GOT3 (cell line): ENCODE results near the gene GRIP2.

Experiments used
- DNase-seq: peaks from one replicate; lab custom pipeline; 2025; ENCODE audit warnings: mixed read lengths; lab: John Stamatoyannopoulos, UW

Gene GRIP2

GRCh38 chr3:14561051-14561960, 21.2 kb upstream of the GRIP2 start:
- no peak for DNase-seq

DNA sequence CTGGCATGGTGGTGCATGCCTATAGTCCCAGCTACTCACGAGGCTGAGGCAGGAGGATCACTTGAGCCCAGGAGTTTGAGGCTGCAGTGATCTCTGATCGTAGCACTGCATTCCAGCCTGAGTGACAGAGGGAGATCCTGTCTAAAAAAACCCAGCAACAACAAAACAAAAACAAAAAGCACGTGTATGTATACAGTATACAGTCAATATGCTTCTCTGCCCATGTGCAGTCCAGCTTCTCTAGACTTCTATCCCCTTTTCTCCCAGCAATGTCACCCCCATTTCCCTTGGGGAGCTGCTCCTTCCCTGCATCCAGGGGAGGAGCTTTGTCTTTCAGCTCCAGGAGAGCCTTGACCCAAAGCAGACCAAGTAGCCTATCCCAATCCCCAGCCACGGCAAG, 20.0 kb upstream of the GRIP2 start:
- no peak for DNase-seq

GRCh38 chr3:14558029-14558428, 17.9 kb upstream of the GRIP2 start:
- DNase-seq = no peak

- DNase-seq = no peak
These were observed 15.7 kb upstream of the GRIP2 start for GRCh38 chr3:14555835-14556234.

- DNase-seq = no peak
These were observed 14.6 kb upstream of the GRIP2 start for GRCh38 chr3:14554715-14555114.

DNA sequence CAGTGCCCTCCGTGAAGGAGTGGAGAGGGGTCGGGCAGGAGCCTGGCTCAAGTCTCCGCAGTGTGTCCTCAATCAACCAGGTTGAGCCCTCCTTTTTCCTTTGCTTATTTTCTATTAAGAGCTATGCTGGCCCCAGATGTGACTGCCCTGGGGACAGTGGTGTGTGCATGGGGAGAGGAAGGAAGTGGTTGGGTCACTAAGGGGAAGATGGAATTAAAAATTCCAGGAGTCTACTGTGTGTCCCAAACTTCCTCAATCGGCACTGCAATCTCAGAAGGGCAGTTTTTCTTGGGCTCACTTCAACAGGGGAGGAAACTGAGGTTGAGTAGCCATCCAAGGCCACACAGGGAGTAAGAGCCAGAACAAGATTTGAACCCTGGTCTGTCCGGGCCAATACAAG, 13.7 kb upstream of the GRIP2 start:
- DNase-seq = no peak

GRCh38 chr3:14552717-14553116, 12.6 kb upstream of the GRIP2 start:
- no peak for DNase-seq

GRCh38 chr3:14552041-14552648, 12.0 kb upstream of the GRIP2 start:
- no peak for DNase-seq

DNA sequence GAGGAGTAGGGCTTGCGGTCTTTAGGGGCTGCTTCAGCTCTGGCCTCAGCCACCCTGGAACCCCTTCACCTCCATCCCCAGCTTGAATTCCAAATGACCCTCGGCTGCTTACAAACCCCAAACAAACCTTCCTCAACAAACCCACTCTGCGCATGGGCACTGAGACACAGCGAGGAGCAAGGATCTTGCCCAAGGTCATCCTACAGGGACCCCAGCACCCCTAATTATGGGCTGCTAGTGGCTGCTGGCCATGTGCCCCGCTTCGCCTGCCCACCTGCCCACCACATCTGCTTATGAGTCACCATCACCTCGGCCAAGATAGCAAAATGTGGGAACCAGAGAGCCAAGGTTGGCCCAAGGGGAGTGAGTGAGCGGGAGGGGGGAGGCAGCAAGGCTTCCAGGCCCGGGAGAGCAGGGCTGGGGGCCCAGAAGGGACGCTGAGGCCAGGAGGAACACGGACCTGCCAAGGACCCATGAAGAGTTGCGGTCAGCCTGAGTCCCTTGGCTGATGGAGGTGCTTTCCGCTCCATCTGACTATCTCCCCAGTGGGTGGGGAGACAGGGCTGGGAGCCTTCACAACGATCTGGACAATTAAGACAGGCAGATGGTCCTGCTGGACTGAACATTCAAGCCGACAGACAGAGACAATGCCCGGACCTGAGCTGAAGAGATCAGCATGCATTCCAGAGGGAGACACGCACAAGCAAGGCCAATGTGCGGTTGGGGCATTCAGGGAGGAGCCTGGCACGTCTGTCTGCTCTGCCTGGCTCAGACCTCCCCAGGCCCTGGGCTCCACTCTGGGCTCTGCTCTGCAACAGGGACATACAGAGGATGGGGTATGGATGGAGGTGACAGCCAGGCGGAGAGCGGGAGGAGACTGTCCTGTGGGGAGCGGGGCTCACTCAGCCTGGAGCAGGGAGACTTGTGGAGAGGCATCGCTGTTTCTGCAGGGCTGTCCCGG, 10.8 kb upstream of the GRIP2 start:
- no peak for DNase-seq

DNA sequence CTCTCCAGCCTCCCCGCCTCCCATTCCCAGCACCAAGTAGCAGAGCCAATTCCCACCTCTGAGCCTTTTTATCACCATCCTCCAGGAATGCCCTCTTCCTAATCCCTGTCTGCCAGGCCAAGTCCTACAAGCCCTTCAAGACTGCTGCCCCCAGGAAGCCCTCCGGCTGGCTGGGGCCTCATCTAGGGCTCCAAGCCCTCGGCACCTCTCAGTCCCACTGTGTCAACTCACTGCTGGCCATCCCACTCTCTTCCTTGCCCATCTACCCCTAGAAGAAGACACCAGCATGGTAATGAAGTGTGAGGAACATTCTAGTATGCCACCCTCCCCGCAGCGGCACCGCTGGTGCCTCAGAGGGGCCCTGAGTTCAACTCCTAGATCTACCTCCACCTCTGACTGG, 10.0 kb upstream of the GRIP2 start:
- DNase-seq = no peak

DNA sequence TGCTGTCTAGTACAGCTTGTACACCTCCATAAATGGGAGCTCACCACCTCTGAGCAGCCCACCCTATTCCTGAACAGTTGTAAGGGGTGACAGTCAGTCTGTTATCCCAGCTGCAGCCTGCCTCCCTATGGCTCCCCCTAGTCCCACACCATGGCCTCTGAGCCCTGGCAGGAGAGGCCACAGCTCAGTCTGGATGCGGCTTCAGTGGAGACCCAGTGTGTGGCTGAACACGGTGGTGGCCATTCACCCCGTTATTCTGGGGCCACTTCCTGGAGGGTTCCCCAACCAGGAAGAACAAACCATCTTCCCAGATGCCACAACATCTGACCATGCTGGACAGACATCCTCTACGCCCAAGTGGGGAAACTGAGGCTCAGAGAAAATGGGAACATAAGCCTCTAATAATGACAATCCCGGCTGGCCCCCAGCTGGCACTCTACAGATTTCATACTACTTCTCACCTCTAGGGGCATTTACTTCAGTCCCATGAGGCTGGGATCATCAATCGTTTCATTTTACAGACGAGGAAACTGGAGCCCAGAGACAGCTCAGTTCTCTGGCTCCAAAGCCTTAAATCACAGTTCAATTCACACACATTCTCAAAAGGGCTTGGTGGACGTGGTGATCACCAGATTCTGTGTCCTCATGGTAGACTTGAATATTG, 9.2 kb upstream of the GRIP2 start:
- no peak for DNase-seq

GRCh38 chr3:14548321-14548729, 8.2 kb upstream of the GRIP2 start:
- no peak for DNase-seq

GRCh38 chr3:14547693-14548092, 7.6 kb upstream of the GRIP2 start:
- no peak for DNase-seq

DNA sequence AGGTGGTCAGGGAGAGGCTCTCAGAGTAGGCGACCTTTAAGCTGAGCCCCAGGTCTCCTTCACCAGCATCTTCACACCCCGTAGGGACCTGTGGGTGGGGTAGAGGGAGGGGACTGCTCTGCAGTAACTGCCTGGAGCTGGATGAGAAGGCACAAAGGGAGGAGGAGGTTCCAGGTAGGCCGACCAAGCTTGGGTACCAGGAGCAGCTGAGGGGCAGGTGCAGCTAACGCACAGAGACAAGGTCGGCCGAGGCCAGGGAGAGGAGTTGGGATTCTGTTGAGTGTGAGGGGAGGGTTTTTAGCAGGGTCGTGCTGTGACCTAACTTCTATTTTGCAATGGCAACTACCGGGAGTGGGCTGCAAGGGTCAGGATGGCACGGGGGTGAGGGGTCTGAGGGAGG, 5.9 kb upstream of the GRIP2 start:
- DNase-seq = no peak

DNA sequence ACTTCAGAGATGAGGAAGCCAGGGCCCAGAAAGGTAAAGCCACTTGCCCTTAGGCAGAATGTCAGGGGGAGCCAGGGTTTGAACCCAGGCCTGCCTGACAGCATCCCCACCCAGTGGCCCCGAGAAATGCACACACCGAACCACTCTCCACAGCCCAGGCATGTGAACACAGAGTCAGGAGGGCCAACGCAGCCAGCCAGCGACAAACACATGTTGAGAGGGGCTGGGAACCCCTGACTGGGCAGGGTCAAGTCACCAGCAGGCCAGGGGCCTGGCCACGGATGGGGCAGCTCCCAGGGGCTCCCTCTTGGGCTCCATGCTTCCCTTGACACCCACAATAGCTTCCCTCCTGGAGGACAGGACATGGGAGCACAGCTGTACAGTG, 5.1 kb upstream of the GRIP2 start:
- no peak for DNase-seq

- no peak for DNase-seq
These were observed 4.4 kb upstream of the GRIP2 start for GRCh38 chr3:14544282-14545250.

DNA sequence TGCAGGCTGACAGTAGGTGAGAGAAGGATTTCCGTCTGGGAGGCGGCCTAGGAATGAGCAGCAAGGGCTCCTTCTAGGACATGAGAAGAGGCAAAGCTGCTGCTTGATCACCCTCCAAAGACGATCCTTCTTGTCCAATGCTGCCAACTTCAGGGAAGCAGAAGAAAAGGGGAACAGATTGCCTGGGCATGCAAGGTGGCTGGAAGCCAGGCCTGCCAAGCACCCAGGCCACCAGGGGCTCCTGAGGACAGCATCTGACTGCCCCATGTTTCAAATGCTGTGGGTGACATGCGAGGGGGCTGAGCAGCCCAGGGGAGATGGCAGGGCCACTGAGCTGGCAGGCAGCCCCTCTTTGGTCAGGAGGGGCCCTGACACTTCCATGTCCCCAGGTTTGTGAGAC, 3.3 kb upstream of the GRIP2 start:
- DNase-seq = no peak

DNA sequence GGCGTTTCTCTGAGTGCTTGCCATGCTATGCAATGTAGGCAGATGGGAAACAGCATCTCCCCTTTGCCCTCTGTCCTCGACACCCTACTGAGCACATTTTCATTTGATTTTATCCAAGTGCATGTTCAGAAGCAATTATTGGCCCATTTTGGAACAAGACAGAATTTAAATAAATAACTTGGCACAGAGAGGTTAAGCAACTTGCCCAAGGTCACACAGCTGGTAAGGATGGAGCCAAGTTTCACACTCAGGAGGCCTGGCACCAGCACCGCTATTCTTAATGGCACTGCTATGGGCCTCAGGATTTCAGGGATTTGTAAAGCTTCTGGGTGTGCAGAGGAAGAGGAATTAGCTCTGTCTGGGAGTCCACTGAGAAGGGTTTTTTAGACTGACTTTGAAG, 2.5 kb upstream of the GRIP2 start:
- DNase-seq = no peak

DNA sequence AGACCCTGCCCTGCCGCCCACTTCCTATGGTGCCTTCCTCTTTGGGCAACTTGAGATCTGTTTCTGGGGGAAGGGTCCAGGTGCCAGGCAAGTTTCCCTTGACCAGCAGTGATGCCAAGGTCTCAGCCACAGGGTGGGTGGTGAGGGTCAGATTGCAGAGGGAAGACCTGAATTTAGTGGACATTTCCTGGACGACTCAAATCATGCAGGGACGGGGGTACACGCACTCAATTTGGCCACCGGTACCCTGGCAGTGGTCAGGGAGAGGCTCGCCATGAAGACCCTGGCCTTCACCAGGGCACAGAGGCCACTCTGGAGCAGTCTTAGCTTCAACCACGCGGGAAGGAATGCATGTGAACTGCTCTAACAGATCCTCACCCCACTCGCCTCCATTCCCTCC, 1.5 kb upstream of the GRIP2 start:
- DNase-seq = no peak

DNA sequence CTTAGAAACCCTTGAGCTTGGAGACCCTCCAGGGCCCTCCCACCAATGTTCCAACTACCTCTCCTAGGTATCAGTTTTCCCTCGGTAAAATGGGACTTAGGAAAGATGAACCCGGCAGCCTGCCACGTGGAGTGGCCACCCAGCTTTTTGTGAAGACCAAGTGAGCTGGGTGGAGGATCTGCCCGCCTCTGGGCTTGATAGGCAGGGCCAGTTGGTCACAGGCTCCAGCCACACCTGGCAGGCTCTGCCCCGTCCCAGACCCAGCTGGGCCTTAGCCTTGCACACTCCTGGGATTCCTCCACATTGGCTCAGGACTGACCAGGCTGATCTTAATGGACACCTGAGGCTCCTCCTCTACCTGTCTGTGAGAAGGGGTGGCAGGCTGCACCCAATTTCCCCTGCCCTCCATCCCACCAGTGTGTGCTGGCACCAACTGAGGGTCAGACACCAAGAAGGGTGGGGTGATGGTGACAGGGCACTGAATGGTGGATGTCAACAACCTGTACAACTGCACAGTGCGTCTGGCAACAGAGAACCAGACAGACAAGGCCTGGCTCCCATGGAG, 761 bp upstream of the GRIP2 start:
- no peak for DNase-seq

DNA sequence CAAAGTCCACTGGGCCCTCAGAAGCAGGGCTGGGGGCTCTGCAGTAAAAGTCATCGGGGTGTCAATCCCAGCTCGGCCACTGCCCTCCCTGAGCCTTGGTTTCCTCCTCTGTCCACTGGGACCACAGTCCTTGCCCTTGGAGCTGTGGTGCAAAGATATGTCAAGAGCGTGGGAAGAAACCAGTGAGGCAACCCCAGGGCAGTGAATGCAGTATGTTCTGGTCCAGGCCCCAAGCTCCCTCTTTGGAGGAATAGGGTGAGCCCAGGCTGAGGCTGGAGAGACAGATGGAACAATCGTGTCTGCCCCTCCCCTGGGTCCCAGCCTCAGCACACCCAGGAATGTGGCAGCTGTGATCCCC, 779 bp downstream of the GRIP2 start:
- DNase-seq = no peak
